Endodermal cell (in vitro differentiated cells): ENCODE measurements around the gene CLIC5. TPM values are rescaled to one million over a fixed set of nuclear protein-coding genes. Genes with fewer than 3 reads are reported as not detected.

Experiments
- DNase-seq: peaks from one replicate; pipeline ENCODE4 v3.0.0-alpha.2; 2017
- H3K27ac ChIP-seq: 2 replicates; pipeline ENCODE4 v1.5.1; 2013; ENCODE audit warnings: mild to moderate bottlenecking, low read depth, low read length, moderate library complexity
- H3K27me3 ChIP-seq: 2 replicates; pipeline ENCODE4 v1.6.1; 2013; ENCODE audit warnings: mild to moderate bottlenecking, low read length, moderate library complexity; ENCODE audit not compliant: insufficient read depth, control insufficient read depth, poor library complexity, severe bottlenecking
- H3K36me3 ChIP-seq: 2 replicates; pipeline ENCODE4 v1.7.0; 2013; ENCODE audit warnings: mild to moderate bottlenecking, low read length, moderate library complexity; ENCODE audit not compliant: control insufficient read depth, insufficient read depth
- H3K4me1 ChIP-seq: one replicate; pipeline ENCODE4 v1.7.0; 2013; ENCODE audit warnings: low read length; ENCODE audit not compliant: control insufficient read depth, insufficient read depth
- H3K4me3 ChIP-seq: 2 replicates; pipeline ENCODE4 v1.5.1; 2013; ENCODE audit warnings: mild to moderate bottlenecking, low read length, moderate library complexity
- H3K9ac ChIP-seq: 2 replicates; pipeline ENCODE4 v1.6.1; 2013; ENCODE audit warnings: mild to moderate bottlenecking, low read length, moderate library complexity; ENCODE audit not compliant: poor library complexity, severe bottlenecking; ENCODE audit errors: extremely low read depth
- H3K9me3 ChIP-seq: 2 replicates; pipeline ENCODE4 v1.6.1; 2013; ENCODE audit warnings: mild to moderate bottlenecking, low read length, moderate library complexity; ENCODE audit not compliant: control insufficient read depth
- H3K27ac Mint-ChIP-seq: 2 replicates; pipeline ENCODE4 v1.8.0; 2020; ENCODE audit warnings: mixed read lengths
- H3K27me3 Mint-ChIP-seq: 2 replicates; pipeline ENCODE4 v1.8.0; 2021; ENCODE audit warnings: mild to moderate bottlenecking, mixed read lengths; ENCODE audit not compliant: insufficient read depth
- H3K36me3 Mint-ChIP-seq: 2 replicates; pipeline ENCODE4 v1.8.0; 2020; ENCODE audit warnings: low read depth, mixed read lengths
- H3K4me1 Mint-ChIP-seq: 2 replicates; pipeline ENCODE4 v1.8.0; 2020; ENCODE audit warnings: mixed read lengths
- H3K4me3 Mint-ChIP-seq: 2 replicates; pipeline ENCODE4 v1.8.0; 2020; ENCODE audit warnings: mild to moderate bottlenecking, moderate library complexity, mixed read lengths
- H3K9me3 Mint-ChIP-seq: 2 replicates; pipeline ENCODE4 v1.8.0; 2020; ENCODE audit warnings: mild to moderate bottlenecking, mixed read lengths
- CTCF ChIP-seq: fragments of 200-600 bp; sonication (generic); conservative IDR thresholded peaks from 2 replicates; pipeline ENCODE4 v1.5.0; 2021; ENCODE audit warnings: antibody characterized with exemption, mild to moderate bottlenecking
- WGBS, 2 experiments: methylation state at CpG; one replicate each; pipeline versions ENCODE4 v1.1.5 to v1.1.7; 2013; ENCODE audit warnings: missing lambda C conversion rate in 2 of 2, mixed read lengths in 1 of 2; ENCODE audit not compliant: insufficient coverage in 1 of 2, insufficient read length in 1 of 2; 5-methylcytosine and 5-hydroxymethylcytosine counted together
- total RNA-seq, 2 donors: library from RNA; stranded (reverse); fragmentation: NEBNext Ultra II Directional in 1 of 2; extraction: Animal tissue kit (Norgen Biotek cat#: 25700) in 1 of 2; gene quantifications; 2 replicates in 1 of 2; 3 replicates in 1 of 2; pipeline ENCODE4 v1.2.1, GENCODE V29; 2021

The CLIC5 gene
- total RNA-seq, 2 donors from 2014 or later, result 0.11 TPM; not detected in 1

- Histone ChIP-seq H3K27ac (no peak overlapping the region), H3K4me3 (no peak overlapping the region), H3K9ac (no peak overlapping the region), H3K27me3 (no peaks in the 10 kb centered on the region), H3K4me1 (no peaks in the 10 kb centered on the region), H3K36me3 (no peaks in the 10 kb centered on the region), H3K9me3 (no peaks in the 10 kb centered on the region)
- Mint-ChIP-seq H3K9me3 (no peaks in the 10 kb centered on the region), H3K4me3 (no peak overlapping the region), H3K27me3 (peaks cover 2% of the 10 kb centered on the region), H3K27ac (no peak overlapping the region), H3K36me3 (no peaks in the 10 kb centered on the region), H3K4me1 (peaks cover 1% of the 10 kb centered on the region)
- WGBS, 2 experiments, result 92 to 96% methylated on average over 5 to 7 of the region's 7 CpGs
- no peak for DNase-seq
- TF ChIP-seq CTCF, result no peak
Measured at GRCh38 chr6:45911691-45912090, 104.0 kb downstream of the CLIC5 start.

DNA sequence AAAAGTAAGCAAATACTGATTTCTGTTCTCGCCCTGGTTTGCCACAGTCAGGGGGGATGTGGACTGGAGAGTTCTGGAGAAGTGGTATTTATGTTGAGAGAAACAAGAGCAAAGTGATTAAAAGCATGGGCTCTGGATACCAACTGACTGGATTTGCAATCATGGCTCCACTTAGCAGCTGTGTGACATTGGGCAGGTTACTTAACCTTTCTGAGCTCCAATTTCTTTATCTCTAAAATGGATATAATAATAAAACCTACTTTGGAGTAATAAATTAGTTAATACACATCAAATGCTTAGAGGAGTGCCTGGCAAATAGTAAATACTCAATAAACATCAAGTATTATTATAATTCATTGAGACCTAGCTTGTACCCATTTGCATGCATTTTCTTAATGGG, 111.7 kb downstream of the CLIC5 start:
- no peak for DNase-seq
- H3K36me3 ChIP-seq, result no peaks in the 10 kb centered on the region
- H3K9me3 Mint-ChIP-seq, result no peaks in the 10 kb centered on the region

DNA sequence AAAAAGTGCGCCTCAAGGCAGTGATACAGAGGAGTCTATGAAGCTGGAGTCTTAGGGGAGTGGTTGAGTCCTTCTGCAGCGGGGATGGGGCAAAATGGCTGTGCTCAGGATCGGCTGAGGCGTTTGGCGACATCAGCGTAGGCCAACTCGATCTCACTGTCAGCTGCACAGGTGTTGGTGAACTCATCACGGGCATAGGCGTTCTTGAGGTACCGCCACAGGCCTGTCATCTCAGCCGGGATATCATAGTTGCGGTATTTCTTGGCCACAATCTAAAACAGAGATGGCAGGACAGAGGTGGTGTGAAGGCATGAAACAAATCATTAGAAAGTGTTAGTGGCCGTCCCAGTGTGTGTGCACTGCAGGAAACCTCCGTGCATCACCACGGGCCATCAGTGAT, 112.7 kb downstream of the CLIC5 start:
- TF ChIP-seq CTCF, result no peak
- H3K4me1 ChIP-seq, result peaks cover 19% of the 10 kb centered on the region
- no peaks in the 10 kb centered on the region for H3K9me3 Mint-ChIP-seq

More for the DNA sequence above, 111.7 kb downstream of the CLIC5 start:
- H3K27me3 Mint-ChIP-seq, result peaks cover 2% of the 10 kb centered on the region
- no peak overlapping the region for H3K27ac ChIP-seq
- H3K4me1 Mint-ChIP-seq, result peaks cover 29% of the 10 kb centered on the region
- no peak for TF ChIP-seq CTCF
- H3K9ac ChIP-seq, result no peak overlapping the region
- no peaks in the 10 kb centered on the region for H3K36me3 Mint-ChIP-seq
- no peaks in the 10 kb centered on the region for H3K27me3 ChIP-seq
- H3K4me3 Mint-ChIP-seq, result no peak overlapping the region
- 88 to 90% methylated on average over 1 of the region's 1 CpG for WGBS, 2 experiments
- peaks cover 17% of the 10 kb centered on the region for H3K4me1 ChIP-seq
- no peaks in the 10 kb centered on the region for H3K9me3 ChIP-seq
- no peak overlapping the region for H3K27ac Mint-ChIP-seq
- H3K4me3 ChIP-seq, result no peak overlapping the region

More for the DNA sequence above, 112.7 kb downstream of the CLIC5 start:
- peaks cover 31% of the 10 kb centered on the region for H3K4me1 Mint-ChIP-seq
- Histone ChIP-seq H3K9me3 (no peaks in the 10 kb centered on the region), H3K9ac (no peak overlapping the region), H3K27ac (no peak overlapping the region), H3K27me3 (no peaks in the 10 kb centered on the region), H3K4me3 (no peak overlapping the region), H3K36me3 (no peaks in the 10 kb centered on the region)
- peaks cover 2% of the 10 kb centered on the region for H3K27me3 Mint-ChIP-seq
- H3K36me3 Mint-ChIP-seq, result no peaks in the 10 kb centered on the region
- no peak overlapping the region for H3K4me3 Mint-ChIP-seq
- WGBS, 2 experiments, result 90 to 92% methylated on average over 13 to 15 of the region's 15 CpGs
- H3K27ac Mint-ChIP-seq, result no peak overlapping the region
- no peak for DNase-seq
